Kidney (tissue), 14 donors: ENCODE data around the gene MSI2. TPM values are rescaled to one million over a fixed set of nuclear protein-coding genes. Genes with fewer than 3 reads are reported as not detected.

ENCODE experiments used
- DNase-seq, 5 donors: peaks; one replicate each; pipeline ENCODE4 v3.0.0-alpha.2; 2013 to 2020
- FAIRE-seq: peaks from 2 replicates; lab custom pipeline; 2012; peaks lifted over from hg19 to GRCh38; lab: Jason Lieb, UNC
- H3K27ac ChIP-seq, 2 donors: one replicate each; pipeline ENCODE4 v1.7.0; 2013; ENCODE audit warnings: low read depth in 2 of 2, low read length in 2 of 2, inconsistent platforms in 1 of 2
- H3K27me3 ChIP-seq: one replicate; pipeline ENCODE4 v1.7.1; 2013; ENCODE audit warnings: low read length, inconsistent platforms; ENCODE audit not compliant: control insufficient read depth, insufficient read depth
- H3K36me3 ChIP-seq, 3 donors: one replicate each; pipeline versions ENCODE4 v1.7.0 to v1.7.1; 2013; ENCODE audit warnings: low read length in 3 of 3, control low read depth in 1 of 3, inconsistent platforms in 1 of 3; ENCODE audit not compliant: insufficient read depth in 3 of 3, control insufficient read depth in 2 of 3
- H3K4me1 ChIP-seq, 3 donors: one replicate each; pipeline versions ENCODE4 v1.7.0 to v1.7.1; 2013; ENCODE audit warnings: low read length in 3 of 3, inconsistent platforms in 1 of 3, low read depth in 1 of 3; ENCODE audit not compliant: control insufficient read depth in 2 of 3, insufficient read depth in 2 of 3
- H3K4me3 ChIP-seq, 3 donors: one replicate each; pipeline versions ENCODE4 v1.7.0 to v1.8.1; 2013; ENCODE audit warnings: low read length in 3 of 3, control low read depth in 1 of 3, inconsistent platforms in 1 of 3
- H3K9ac ChIP-seq, 3 donors: one replicate each; pipeline versions ENCODE4 v1.7.0 to v1.7.1; 2013; ENCODE audit warnings: low read length in 3 of 3, control low read depth in 1 of 3, inconsistent platforms in 1 of 3
- H3K9me3 ChIP-seq, 3 donors: one replicate each; pipeline versions ENCODE4 v1.7.0 to v1.7.1; 2013; ENCODE audit warnings: low read length in 3 of 3, control low read depth in 1 of 3, inconsistent platforms in 1 of 3; ENCODE audit not compliant: control insufficient read depth in 2 of 3, insufficient read depth in 1 of 3
- intact Hi-C: fragments of 100-400 bp; cut with DNase I; formaldehyde crosslinking; loops from one replicate; pipeline ENCODE4 v1.11.1; 2022
- polyA plus RNA-seq: library from polyadenylated mRNA; stranded (reverse); fragments of 350-450 nt; fragmentation: Illumina TruSeq; extraction: RNeasy Lipid Tissue Mini Kit (QIAGEN cat#74804); gene quantifications from one replicate; pipeline ENCODE4 v1.2.3, GENCODE V29; 2014; ENCODE audit warnings: low read depth, low replicate concordance; ENCODE audit not compliant: insufficient read depth
- total RNA-seq: library from RNA; stranded (reverse); fragmentation: NEBNext Ultra II Directional; extraction: Animal tissue kit (Norgen Biotek cat#: 25700); gene quantifications from one replicate; pipeline ENCODE4 v1.2.1, GENCODE V29; 2021
- TF ChIP-seq, protein P1 (sequence below): IDR thresholded peaks from 3 replicates; pipeline ENCODE4 v1.5.1; 2012; ENCODE audit warnings: mild to moderate bottlenecking, moderate library complexity, borderline replicate concordance; ENCODE audit not compliant: insufficient read depth; ENCODE audit errors: extremely low read depth
- donor health status: control.
- donor health status: control.
- donor health status: control.
- donor health status: control.
- donor health status: control.
- donor health status: DM: yes; HTN: yes; CAD: no.
- donor health status: Normal renal cell carcinoma (clear cell type).

Gene MSI2
- total and polyA plus RNA-seq, 2 donors from 2014 or later, result 69.2 to 151 TPM

DNA sequence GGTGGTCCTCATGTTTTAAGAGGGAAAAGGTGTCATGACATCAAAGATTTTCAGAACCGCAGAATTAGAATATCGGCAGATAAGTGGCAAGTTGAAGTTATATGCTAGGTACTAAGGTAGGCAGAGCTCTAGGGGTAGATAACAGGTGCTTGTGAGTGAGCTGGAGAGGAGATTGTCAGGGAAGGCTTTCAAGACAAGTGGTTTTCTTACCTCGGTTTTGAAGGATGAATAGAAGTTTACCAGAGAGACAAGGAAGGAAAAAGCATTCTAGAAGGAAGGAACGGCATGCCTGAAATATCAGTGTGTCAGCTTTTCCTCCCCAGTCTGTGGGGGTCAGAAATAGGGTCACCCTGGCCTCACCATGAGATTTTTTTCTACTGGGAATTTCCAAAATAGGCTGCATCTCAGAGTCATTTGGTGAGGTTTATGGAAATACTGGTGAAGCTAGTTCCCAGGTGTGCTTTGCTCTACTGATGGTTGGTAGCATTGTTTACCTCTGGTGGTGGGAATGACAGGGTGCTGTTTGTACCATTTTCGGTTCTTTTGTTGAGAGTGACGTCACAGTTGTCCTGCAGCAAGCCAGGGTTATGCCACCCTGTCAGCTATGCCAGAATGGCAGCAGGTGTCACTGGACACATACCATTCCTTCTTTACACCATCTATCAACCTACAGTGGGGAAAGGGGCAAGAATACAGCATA is 112.5 kb downstream of the MSI2 start:
- no peak for FAIRE-seq
- Histone ChIP-seq H3K4me1 (peaks cover 12 to 74% (median 55%) of the 10 kb centered on the region in 3 donors), H3K27me3 (no peaks in the 10 kb centered on the region), H3K9me3 (peaks cover 0 to 4% (median 0%) of the 10 kb centered on the region in 3 donors), H3K9ac (peak overlapping the region in 2 of 3 donors; percentile 35 to 62), H3K36me3 (no peaks in the 10 kb centered on the region), H3K27ac (peak overlapping the region; percentile 88 to 90), H3K4me3 (peak overlapping the region in 2 of 3 donors; percentile 12 to 53)
- intact Hi-C loops, result no loop called here
- TF ChIP-seq, protein P1, sequence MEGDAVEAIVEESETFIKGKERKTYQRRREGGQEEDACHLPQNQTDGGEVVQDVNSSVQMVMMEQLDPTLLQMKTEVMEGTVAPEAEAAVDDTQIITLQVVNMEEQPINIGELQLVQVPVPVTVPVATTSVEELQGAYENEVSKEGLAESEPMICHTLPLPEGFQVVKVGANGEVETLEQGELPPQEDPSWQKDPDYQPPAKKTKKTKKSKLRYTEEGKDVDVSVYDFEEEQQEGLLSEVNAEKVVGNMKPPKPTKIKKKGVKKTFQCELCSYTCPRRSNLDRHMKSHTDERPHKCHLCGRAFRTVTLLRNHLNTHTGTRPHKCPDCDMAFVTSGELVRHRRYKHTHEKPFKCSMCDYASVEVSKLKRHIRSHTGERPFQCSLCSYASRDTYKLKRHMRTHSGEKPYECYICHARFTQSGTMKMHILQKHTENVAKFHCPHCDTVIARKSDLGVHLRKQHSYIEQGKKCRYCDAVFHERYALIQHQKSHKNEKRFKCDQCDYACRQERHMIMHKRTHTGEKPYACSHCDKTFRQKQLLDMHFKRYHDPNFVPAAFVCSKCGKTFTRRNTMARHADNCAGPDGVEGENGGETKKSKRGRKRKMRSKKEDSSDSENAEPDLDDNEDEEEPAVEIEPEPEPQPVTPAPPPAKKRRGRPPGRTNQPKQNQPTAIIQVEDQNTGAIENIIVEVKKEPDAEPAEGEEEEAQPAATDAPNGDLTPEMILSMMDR, result no peak
- DNase-seq, result no peak

DNA sequence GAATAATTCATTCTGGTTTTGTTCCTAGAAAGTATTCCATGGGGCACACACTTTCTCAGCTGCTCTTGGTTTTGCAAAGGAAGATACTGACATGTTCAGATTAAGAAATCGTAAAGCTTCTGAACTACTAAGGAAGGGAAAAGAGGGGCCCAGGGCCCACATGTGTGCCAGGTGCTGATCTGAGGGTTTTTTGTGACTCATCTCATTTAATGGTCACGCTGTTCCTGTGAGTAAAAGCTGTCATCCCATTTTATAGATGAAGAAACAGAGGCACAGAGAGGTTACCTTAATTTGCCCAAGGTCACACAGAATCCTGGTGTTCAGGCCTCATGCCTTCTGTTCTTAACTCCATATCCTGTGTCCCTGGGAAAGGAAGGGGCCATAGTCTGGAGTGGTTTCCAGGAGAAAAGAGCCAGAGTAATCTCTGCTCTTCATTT is 113.2 kb downstream of the MSI2 start:
- H3K4me3 ChIP-seq, result peak overlapping the region in 2 of 3 donors; percentile 30 to 53
- peaks cover 0 to 8% (median 0%) of the 10 kb centered on the region in 3 donors for H3K9me3 ChIP-seq
- DNase-seq (no peak), FAIRE-seq (no peak)
- no peaks in the 10 kb centered on the region for H3K27me3 ChIP-seq
- TF ChIP-seq, protein P1, result no peak
- peak overlapping the region in 1 of 3 donors; percentile 62 for H3K9ac ChIP-seq
- intact Hi-C loops, result no loop called here
- H3K4me1 ChIP-seq, result peaks cover 12 to 69% (median 50%) of the 10 kb centered on the region in 3 donors
- peak overlapping the region; percentile 88 to 90 for H3K27ac ChIP-seq
- H3K36me3 ChIP-seq, result no peaks in the 10 kb centered on the region

DNA sequence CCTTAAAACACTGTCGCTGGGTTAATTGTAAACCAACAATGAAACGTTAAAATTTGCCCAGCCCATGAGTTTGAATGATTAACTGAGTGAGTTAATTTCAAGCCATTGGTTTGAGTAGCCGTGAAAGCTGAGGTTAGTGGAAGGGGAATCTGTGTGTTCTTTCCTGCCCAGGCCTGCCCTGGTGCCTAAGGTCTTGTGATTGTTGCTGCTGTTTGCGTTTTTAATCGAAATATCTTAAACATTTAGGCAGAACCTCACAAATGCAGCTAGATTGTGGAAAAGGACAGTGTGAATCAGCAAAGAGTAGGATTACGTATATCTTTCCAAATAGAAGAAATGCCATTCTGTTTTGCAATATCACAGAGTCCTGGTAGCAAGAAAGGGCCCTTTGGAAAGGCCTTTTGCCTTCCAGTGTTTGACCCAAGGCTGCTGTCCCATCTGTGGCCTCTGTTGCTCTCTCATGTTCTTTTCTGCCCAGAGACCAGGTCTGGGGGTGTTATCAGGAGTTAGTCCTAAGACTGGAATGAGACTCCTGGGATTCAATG is 113.8 kb downstream of the MSI2 start:
- Histone ChIP-seq H3K4me1 (peaks cover 12 to 66% (median 47%) of the 10 kb centered on the region in 3 donors), H3K4me3 (peak overlapping the region in 1 of 3 donors; percentile 0), H3K9ac (peak overlapping the region in 1 of 3 donors; percentile 69), H3K27me3 (no peaks in the 10 kb centered on the region), H3K36me3 (no peaks in the 10 kb centered on the region), H3K9me3 (peaks cover 0 to 8% (median 0%) of the 10 kb centered on the region in 3 donors), H3K27ac (peak overlapping the region; percentile 88 to 90)
- TF ChIP-seq, protein P1, result no peak
- intact Hi-C loops, result no loop called here
- FAIRE-seq (peak; percentile 88), DNase-seq (peak in 2 of 5 donors; percentile 74 to 78)
